ENCODE results near the gene SDCCAG8. TPM values are rescaled to one million over a fixed set of nuclear protein-coding genes. Genes with fewer than 3 reads are reported as not detected.

Gene SDCCAG8
- polyA plus RNA-seq, 3 donors = 33.2 to 34.4 (median 33.4) TPM

- intact Hi-C loops (cut with micrococcal nuclease) = no loop called here
- no peak overlapping the region for H3K4me3 ChIP-seq (replicated peaks in 1 of 3; ENCODE audit: low read depth in 2 of 3, low read length in 3 of 3)
- no peak overlapping the region for H3K4me2 ChIP-seq (replicated peaks; ENCODE audit: extremely low read depth, low read length, poor library complexity, severe bottlenecking)
- peaks cover 11 to 56% of the 10 kb centered on the region in 2 donors for H3K36me3 ChIP-seq (replicated peaks in 1 of 2; ENCODE audit: control insufficient read depth in 1 of 2, insufficient read depth in 2 of 2, low read length in 2 of 2)
- H2AFZ ChIP-seq (ENCODE audit: insufficient read depth, low read depth, low read length, poor library complexity, severe bottlenecking) = no peak overlapping the region
- H3K79me2 ChIP-seq (ENCODE audit: insufficient read depth, low read length) = peaks cover 24% of the 10 kb centered on the region
- no peaks in the 10 kb centered on the region for H3K27me3 Mint-ChIP-seq (ENCODE audit: low read depth in 3 of 3)
- H3K9ac ChIP-seq (ENCODE audit: insufficient read depth, low read length, poor library complexity, severe bottlenecking) = no peak overlapping the region
- WGBS (ENCODE audit: insufficient coverage) = no CpG with 5 or more reads among the region's 1 CpG
- peaks cover 54 to 57% of the 10 kb centered on the region in 2 donors for H3K36me3 Mint-ChIP-seq
- H3K27me3 ChIP-seq (ENCODE audit: control insufficient read depth in 2 of 2, insufficient read depth in 2 of 2, low read length in 2 of 2) = no peaks in the 10 kb centered on the region
- H3K27ac ChIP-seq (ENCODE audit: low read depth in 1 of 2, low read length in 2 of 2) = no peak overlapping the region
- no peaks in the 10 kb centered on the region for H4K20me1 ChIP-seq (ENCODE audit: insufficient read depth, low read length)
- no peak for DNase-seq
- peaks cover 8 to 15% (median 12%) of the 10 kb centered on the region in 7 donors for H3K9me3 Mint-ChIP-seq
- TF ChIP-seq, protein P1, sequence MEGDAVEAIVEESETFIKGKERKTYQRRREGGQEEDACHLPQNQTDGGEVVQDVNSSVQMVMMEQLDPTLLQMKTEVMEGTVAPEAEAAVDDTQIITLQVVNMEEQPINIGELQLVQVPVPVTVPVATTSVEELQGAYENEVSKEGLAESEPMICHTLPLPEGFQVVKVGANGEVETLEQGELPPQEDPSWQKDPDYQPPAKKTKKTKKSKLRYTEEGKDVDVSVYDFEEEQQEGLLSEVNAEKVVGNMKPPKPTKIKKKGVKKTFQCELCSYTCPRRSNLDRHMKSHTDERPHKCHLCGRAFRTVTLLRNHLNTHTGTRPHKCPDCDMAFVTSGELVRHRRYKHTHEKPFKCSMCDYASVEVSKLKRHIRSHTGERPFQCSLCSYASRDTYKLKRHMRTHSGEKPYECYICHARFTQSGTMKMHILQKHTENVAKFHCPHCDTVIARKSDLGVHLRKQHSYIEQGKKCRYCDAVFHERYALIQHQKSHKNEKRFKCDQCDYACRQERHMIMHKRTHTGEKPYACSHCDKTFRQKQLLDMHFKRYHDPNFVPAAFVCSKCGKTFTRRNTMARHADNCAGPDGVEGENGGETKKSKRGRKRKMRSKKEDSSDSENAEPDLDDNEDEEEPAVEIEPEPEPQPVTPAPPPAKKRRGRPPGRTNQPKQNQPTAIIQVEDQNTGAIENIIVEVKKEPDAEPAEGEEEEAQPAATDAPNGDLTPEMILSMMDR (IDR thresholded peaks at IDR 0.05) = no peak
- no peak overlapping the region for H3K4me3 Mint-ChIP-seq
- peaks cover 31% of the 10 kb centered on the region for H3K4me1 Mint-ChIP-seq
- H3K4me1 ChIP-seq (ENCODE audit: control insufficient read depth in 1 of 2, insufficient read depth in 2 of 2, low read length in 2 of 2) = peaks cover 25 to 27% of the 10 kb centered on the region in 2 donors
- peak overlapping the region in 4 of 7 donors; percentile 10 to 99 (median 22) for H3K27ac Mint-ChIP-seq
- H3K9me3 ChIP-seq (replicated peaks in 1 of 2; ENCODE audit: control insufficient read depth in 1 of 2, insufficient read depth in 1 of 2, low read length in 2 of 2) = peaks cover 3 to 14% of the 10 kb centered on the region in 2 donors
These were observed 35.5 kb downstream of the SDCCAG8 start for GRCh38 chr1:243291292-243291691.

DNA sequence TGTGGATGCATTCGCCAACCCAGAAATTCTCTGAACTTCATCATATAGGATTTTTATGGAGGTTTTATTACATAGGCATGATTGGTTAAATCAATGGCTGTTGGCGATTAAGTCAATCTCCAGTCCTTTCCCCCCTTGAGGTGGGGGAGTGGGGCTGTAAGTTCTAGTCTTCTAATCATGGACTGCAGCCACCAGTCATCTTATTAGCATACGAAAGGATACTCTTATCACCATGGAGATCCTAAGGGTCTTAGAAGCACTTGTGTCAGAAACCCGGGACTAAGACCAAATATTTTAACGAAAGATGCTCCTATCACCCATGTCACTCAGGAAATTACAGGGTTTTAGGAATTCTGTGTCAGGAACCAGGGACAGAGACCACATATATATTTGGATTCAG, 36.3 kb downstream of the SDCCAG8 start:
- no peak overlapping the region for H3K4me3 Mint-ChIP-seq
- intact Hi-C loops (cut with micrococcal nuclease) = no loop called here
- H3K27ac Mint-ChIP-seq = peak overlapping the region in 3 of 7 donors; percentile 38 to 77 (median 41)
- no peak overlapping the region for H3K4me2 ChIP-seq (replicated peaks; ENCODE audit: extremely low read depth, low read length, poor library complexity, severe bottlenecking)
- no peak overlapping the region for H2AFZ ChIP-seq (ENCODE audit: insufficient read depth, low read depth, low read length, poor library complexity, severe bottlenecking)
- peaks cover 60 to 64% of the 10 kb centered on the region in 2 donors for H3K36me3 Mint-ChIP-seq
- no peak overlapping the region for H3K27ac ChIP-seq (ENCODE audit: low read depth in 1 of 2, low read length in 2 of 2)
- no peak overlapping the region for H3K4me3 ChIP-seq (replicated peaks in 1 of 3; ENCODE audit: low read depth in 2 of 3, low read length in 3 of 3)
- H3K79me2 ChIP-seq (ENCODE audit: insufficient read depth, low read length) = peaks cover 24% of the 10 kb centered on the region
- H3K4me1 Mint-ChIP-seq = peaks cover 24% of the 10 kb centered on the region
- H4K20me1 ChIP-seq (ENCODE audit: insufficient read depth, low read length) = no peaks in the 10 kb centered on the region
- no CpG with 5 or more reads among the region's 5 CpGs for WGBS (ENCODE audit: insufficient coverage)
- H3K27me3 ChIP-seq (ENCODE audit: control insufficient read depth in 2 of 2, insufficient read depth in 2 of 2, low read length in 2 of 2) = no peaks in the 10 kb centered on the region
- no peaks in the 10 kb centered on the region for H3K27me3 Mint-ChIP-seq (ENCODE audit: low read depth in 3 of 3)
- no peak for DNase-seq
- peaks cover 17 to 19% of the 10 kb centered on the region in 2 donors for H3K4me1 ChIP-seq (ENCODE audit: control insufficient read depth in 1 of 2, insufficient read depth in 2 of 2, low read length in 2 of 2)
- H3K9me3 Mint-ChIP-seq = peaks cover 9 to 17% (median 12%) of the 10 kb centered on the region in 7 donors
- H3K9ac ChIP-seq (ENCODE audit: insufficient read depth, low read length, poor library complexity, severe bottlenecking) = no peak overlapping the region
- H3K9me3 ChIP-seq (replicated peaks in 1 of 2; ENCODE audit: control insufficient read depth in 1 of 2, insufficient read depth in 1 of 2, low read length in 2 of 2) = peaks cover 3 to 14% of the 10 kb centered on the region in 2 donors
- TF ChIP-seq, protein P1 (IDR thresholded peaks at IDR 0.05) = no peak
- H3K36me3 ChIP-seq (replicated peaks in 1 of 2; ENCODE audit: control insufficient read depth in 1 of 2, insufficient read depth in 2 of 2, low read length in 2 of 2) = peaks cover 14 to 60% of the 10 kb centered on the region in 2 donors

Measured in CD14-positive monocyte (primary cell).